ENCODE results near the gene TGDS.

Gene TGDS

DNA sequence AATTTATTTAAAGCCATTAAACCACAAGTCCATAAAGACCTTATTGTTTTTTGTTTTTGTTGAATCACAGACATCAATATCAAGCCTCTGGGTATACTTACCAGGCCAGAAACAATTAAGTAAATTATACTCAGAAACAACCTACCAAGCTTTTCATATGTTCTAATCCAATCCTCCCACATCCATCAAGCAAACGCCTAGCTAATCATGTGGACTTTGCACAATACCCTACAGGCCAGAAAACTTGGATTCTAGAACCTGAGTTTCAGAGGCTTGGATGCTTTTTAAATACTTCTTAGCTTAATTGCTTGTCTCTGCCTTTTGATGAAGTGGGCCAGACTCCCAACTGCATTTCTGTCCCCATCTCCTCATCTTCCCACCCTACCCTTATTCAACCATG is 39.9 kb downstream of the TGDS start:
- TF ChIP-seq, protein P1, sequence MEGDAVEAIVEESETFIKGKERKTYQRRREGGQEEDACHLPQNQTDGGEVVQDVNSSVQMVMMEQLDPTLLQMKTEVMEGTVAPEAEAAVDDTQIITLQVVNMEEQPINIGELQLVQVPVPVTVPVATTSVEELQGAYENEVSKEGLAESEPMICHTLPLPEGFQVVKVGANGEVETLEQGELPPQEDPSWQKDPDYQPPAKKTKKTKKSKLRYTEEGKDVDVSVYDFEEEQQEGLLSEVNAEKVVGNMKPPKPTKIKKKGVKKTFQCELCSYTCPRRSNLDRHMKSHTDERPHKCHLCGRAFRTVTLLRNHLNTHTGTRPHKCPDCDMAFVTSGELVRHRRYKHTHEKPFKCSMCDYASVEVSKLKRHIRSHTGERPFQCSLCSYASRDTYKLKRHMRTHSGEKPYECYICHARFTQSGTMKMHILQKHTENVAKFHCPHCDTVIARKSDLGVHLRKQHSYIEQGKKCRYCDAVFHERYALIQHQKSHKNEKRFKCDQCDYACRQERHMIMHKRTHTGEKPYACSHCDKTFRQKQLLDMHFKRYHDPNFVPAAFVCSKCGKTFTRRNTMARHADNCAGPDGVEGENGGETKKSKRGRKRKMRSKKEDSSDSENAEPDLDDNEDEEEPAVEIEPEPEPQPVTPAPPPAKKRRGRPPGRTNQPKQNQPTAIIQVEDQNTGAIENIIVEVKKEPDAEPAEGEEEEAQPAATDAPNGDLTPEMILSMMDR (IDR thresholded peaks at IDR 0.05; ENCODE audit: insufficient read depth, low read depth, low read length, missing control alignments), result no peak
- DNase-seq (ENCODE audit: low read depth), result no peak

DNA sequence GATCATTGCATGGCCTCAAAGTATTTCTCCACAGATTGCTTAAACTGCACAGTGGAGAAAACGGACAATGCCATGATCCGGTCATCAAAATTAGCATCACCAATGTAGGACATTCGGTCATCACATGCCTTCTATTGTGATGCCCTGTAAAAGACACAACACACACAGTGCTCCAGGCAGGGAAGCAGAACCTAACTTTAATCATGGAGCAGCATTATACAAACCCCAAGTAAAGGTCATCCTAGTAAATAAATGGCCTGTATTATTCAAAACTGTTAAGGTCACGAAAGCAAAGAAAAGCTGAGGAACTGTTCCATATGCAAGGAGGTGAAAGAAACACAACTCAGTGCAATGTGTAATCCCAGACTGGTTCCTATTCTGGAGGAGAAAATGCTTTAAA is 42.2 kb downstream of the TGDS start:
- H3K4me3 ChIP-seq (ENCODE audit: low read depth, low read length), result no peak overlapping the region
- TF ChIP-seq, protein P1 (IDR thresholded peaks at IDR 0.05; ENCODE audit: insufficient read depth, low read depth, low read length, missing control alignments), result no peak
- no peak for DNase-seq (ENCODE audit: low read depth)

More for the DNA sequence above, 39.9 kb downstream of the TGDS start:
- no peak overlapping the region for H3K4me3 ChIP-seq (ENCODE audit: low read depth, low read length)

DNA sequence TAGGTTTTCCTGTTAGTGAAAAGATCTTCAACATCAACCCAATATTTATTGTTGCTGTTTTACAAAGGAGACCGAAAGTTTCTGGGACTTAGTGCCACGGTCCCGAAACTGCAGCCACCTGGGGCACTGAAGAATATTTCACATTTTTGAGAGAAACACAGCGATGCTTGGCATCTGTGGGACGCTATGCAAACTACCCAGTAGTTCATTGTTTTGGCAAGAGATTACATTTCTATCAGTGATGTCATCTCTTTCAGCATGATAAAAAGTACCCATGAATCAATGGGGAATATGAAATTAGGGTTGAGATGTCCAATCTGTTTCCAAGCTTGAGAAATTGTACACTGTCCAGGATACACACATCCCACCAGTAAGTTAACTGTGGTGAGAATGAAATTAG is 43.9 kb downstream of the TGDS start:
- no peak overlapping the region for H3K4me3 ChIP-seq (ENCODE audit: low read depth, low read length)
- DNase-seq (ENCODE audit: low read depth), result peak; percentile 31
- TF ChIP-seq, protein P1 (IDR thresholded peaks at IDR 0.05; ENCODE audit: insufficient read depth, low read depth, low read length, missing control alignments), result no peak

DNA sequence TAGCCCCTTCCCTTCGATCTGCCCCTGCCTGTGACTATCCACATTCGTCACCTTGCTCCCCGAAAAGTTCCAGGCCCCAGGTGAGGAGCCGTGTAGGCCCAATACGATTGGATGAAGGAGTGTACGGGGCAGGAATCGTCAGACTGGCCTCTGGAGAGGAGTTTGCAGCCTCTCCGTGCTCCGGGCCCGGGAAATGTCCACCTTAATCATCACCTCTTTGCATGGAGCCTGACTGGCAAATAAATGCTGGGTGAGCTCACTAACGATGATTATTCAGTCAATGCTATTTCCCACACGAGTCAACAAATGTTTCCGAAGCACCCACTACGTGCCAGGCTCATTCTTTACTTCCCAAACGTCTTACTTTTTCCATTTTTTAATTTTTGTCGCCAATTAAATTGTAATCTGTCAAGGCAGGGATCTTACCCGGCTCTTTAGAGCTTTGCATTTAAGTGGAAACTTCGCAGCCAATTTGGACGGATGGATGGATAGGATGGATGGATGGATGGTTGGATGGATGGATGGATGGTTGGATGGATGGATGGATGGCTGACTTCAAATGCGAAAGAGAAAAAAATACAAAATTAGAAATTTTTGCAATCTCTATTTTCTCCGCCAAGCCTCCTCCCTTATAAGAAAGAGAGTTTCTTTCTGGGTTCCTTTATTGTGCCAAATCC is 45.8 kb downstream of the TGDS start:
- H3K4me3 ChIP-seq (ENCODE audit: low read depth, low read length), result peak overlapping the region; percentile 80
- TF ChIP-seq, protein P1 (IDR thresholded peaks at IDR 0.05; ENCODE audit: insufficient read depth, low read depth, low read length, missing control alignments), result no peak
- no peak for DNase-seq (ENCODE audit: low read depth)

DNA sequence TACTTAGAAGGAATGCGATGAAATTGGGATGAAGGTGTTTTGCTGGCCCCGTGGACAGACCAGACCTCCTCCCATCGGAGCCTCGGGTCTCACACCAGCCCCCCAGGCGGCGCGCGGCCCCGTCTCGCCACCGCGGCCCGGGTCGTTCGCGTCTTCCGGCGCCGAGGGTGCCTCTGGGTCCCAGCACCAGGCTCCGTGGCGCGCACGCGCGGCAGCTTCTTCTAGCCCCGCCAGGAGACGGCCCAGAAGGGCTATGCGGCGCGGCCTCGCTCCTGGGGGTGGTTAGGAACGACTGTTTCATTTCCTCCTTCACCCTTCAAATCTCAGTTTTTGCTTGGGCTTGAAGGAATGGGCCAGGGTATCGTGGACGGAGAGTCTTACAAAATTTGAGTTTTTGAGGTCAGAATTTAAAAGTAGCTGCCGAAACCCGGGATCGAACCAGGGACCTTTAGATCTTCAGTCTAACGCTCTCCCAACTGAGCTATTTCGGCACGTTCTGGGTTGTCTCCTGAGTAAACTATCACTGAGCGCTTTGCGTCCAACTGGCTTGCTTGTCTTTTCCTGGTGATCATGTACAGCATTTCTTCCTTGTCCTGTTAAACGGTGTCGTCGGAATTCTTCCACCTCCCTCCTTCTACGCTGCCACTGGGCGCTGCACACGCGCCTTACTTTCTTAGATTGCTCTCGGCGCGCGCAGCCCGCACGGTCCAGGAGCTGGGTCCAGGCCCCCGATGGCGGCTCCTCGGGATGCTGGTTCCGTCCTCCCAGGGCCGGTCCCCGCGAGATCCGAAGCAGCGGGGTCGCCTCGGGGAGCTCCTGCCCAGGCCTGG is 46.5 kb downstream of the TGDS start:
- TF ChIP-seq, protein P1 (IDR thresholded peaks at IDR 0.05; ENCODE audit: insufficient read depth, low read depth, low read length, missing control alignments), result no peak
- peak overlapping the region; percentile 80 for H3K4me3 ChIP-seq (ENCODE audit: low read depth, low read length)
- peak; percentile 97 for DNase-seq (ENCODE audit: low read depth)

DNA sequence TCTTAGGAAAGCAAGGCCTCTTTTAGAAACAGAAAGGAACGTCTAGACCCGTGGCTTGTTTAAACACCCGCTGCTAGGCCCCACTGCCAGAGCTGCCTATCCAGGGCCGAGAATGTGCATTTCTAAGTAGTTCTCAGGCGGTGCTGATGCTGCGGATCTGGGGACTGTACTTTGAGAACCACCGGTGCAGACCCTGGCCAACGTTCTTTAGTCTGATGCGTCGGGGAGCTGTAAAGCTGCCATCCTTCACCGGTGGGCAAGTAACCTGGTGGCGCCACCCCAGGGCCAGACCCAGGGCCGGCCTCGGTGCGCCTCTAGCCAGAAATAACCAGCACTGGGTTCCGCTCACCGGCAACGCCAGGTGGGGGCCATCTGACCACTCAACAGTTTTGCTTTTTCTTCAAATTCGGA is 47.1 kb downstream of the TGDS start:
- peak overlapping the region; percentile 80 for H3K4me3 ChIP-seq (ENCODE audit: low read depth, low read length)
- TF ChIP-seq, protein P1 (IDR thresholded peaks at IDR 0.05; ENCODE audit: insufficient read depth, low read depth, low read length, missing control alignments), result peak; percentile 12
- no peak for DNase-seq (ENCODE audit: low read depth)

All from GM12865 (cell line).